WERI-Rb-1 (cell line): ENCODE data around the gene TMEM266.

ENCODE experiments used
- DNase-seq: peaks from one replicate; pipeline ENCODE4 v3.0.0-alpha.2; 2020
- H3K27ac ChIP-seq: fragments of 250-450 bp; sonication (Bioruptor Pico); 2 replicates; pipeline ENCODE4 v1.5.1; 2020; ENCODE audit warnings: mild to moderate bottlenecking, moderate library complexity
- H3K27me3 ChIP-seq: fragments of 250-450 bp; sonication (Bioruptor Pico); 2 replicates; pipeline ENCODE4 v1.5.1; 2021; ENCODE audit warnings: mild to moderate bottlenecking, low read depth, moderate library complexity; ENCODE audit not compliant: insufficient read depth, severe bottlenecking
- H3K36me3 ChIP-seq: fragments of 250-450 bp; sonication (Bioruptor Pico); 2 replicates; pipeline ENCODE4 v1.5.1; 2020; ENCODE audit warnings: mild to moderate bottlenecking, moderate library complexity
- H3K4me3 ChIP-seq: 2 replicates; pipeline ENCODE4 v1.5.1; 2011; ENCODE audit warnings: low read depth, mild to moderate bottlenecking, control low read depth, low read length
- H3K9me3 ChIP-seq: fragments of 250-450 bp; sonication (Bioruptor Pico); 2 replicates; pipeline ENCODE4 v1.5.1; 2021; ENCODE audit warnings: mild to moderate bottlenecking, moderate library complexity; ENCODE audit not compliant: severe bottlenecking
- CTCF ChIP-seq: IDR thresholded peaks from 2 replicates; pipeline ENCODE4 v1.5.1; 2011; ENCODE audit warnings: low read depth, mild to moderate bottlenecking, control low read depth, inconsistent platforms, low read length

The TMEM266 gene

GRCh38 chr15:76062286-76062685 is 2.5 kb downstream of the TMEM266 start:
- no peaks in the 10 kb centered on the region for H3K36me3 ChIP-seq
- no peaks in the 10 kb centered on the region for H3K9me3 ChIP-seq
- no peak for DNase-seq
- no peak for TF ChIP-seq CTCF
- H3K27me3 ChIP-seq = peaks cover 21% of the 10 kb centered on the region
- H3K27ac ChIP-seq = no peak overlapping the region
- H3K4me3 ChIP-seq = no peak overlapping the region

GRCh38 chr15:76064375-76064774 is 4.6 kb downstream of the TMEM266 start:
- H3K27me3 ChIP-seq = peaks cover 14% of the 10 kb centered on the region
- no peak for DNase-seq
- H3K36me3 ChIP-seq = no peaks in the 10 kb centered on the region
- TF ChIP-seq CTCF = no peak
- H3K4me3 ChIP-seq = no peak overlapping the region
- no peak overlapping the region for H3K27ac ChIP-seq
- H3K9me3 ChIP-seq = no peaks in the 10 kb centered on the region

- H3K9me3 ChIP-seq = no peaks in the 10 kb centered on the region
- H3K27ac ChIP-seq = no peak overlapping the region
- peaks cover 13% of the 10 kb centered on the region for H3K27me3 ChIP-seq
- no peak overlapping the region for H3K4me3 ChIP-seq
- DNase-seq = no peak
- TF ChIP-seq CTCF = no peak
- no peaks in the 10 kb centered on the region for H3K36me3 ChIP-seq
Measured at GRCh38 chr15:76065245-76065644, 5.5 kb downstream of the TMEM266 start.

GRCh38 chr15:76065793-76066192 is 6.0 kb downstream of the TMEM266 start:
- no peak for TF ChIP-seq CTCF

GRCh38 chr15:76070192-76070591 is 10.4 kb downstream of the TMEM266 start:
- no peak for DNase-seq
- no peaks in the 10 kb centered on the region for H3K27me3 ChIP-seq
- TF ChIP-seq CTCF = no peak

More at GRCh38 chr15:76065793-76066192, 6.0 kb downstream of the TMEM266 start:
- no peaks in the 10 kb centered on the region for H3K36me3 ChIP-seq
- H3K27me3 ChIP-seq = peaks cover 8% of the 10 kb centered on the region
- H3K27ac ChIP-seq = no peak overlapping the region
- H3K4me3 ChIP-seq = no peak overlapping the region
- H3K9me3 ChIP-seq = no peaks in the 10 kb centered on the region
- DNase-seq = no peak

GRCh38 chr15:76070921-76071635 is 11.3 kb downstream of the TMEM266 start:
- Histone ChIP-seq H3K36me3 (no peaks in the 10 kb centered on the region), H3K9me3 (no peaks in the 10 kb centered on the region), H3K27ac (no peak overlapping the region), H3K27me3 (no peaks in the 10 kb centered on the region), H3K4me3 (no peak overlapping the region)
- no peak for DNase-seq
- no peak for TF ChIP-seq CTCF

More at GRCh38 chr15:76070192-76070591, 10.4 kb downstream of the TMEM266 start:
- Histone ChIP-seq H3K27ac (no peak overlapping the region), H3K36me3 (no peaks in the 10 kb centered on the region), H3K9me3 (no peaks in the 10 kb centered on the region), H3K4me3 (no peak overlapping the region)
